GM18505 (cell line): Measurements from ENCODE around the gene CALHM6.

Experiments used
- ATAC-seq: cut with Tn5 transposase; IDR thresholded peaks from one replicate; pipeline ENCODE4 v1.9.1; 2021; ENCODE audit not compliant: unreplicated experiment
- POLR2A ChIP-seq: IDR thresholded peaks from 4 replicates; pipeline ENCODE4 v1.6.1; 2011; ENCODE audit warnings: borderline replicate concordance; ENCODE audit not compliant: insufficient read depth, insufficient read length; ENCODE audit errors: extremely low read depth

The CALHM6 gene

GRCh38 chr6:116507324-116507723 lies 46.1 kb downstream of the CALHM6 start:
- no peak for ATAC-seq
- TF ChIP-seq POLR2A, result no peak

- TF ChIP-seq POLR2A, result no peak
- ATAC-seq, result no peak
These were observed 47.4 kb downstream of the CALHM6 start for GRCh38 chr6:116508527-116508926.

- no peak for TF ChIP-seq POLR2A
- ATAC-seq, result no peak
These were observed 50.4 kb downstream of the CALHM6 start, which contains the start of gene CALHM5 for GRCh38 chr6:116511424-116512110. Gene CALHM5 (plus strand): TSS chr6:116511639. CDS start chr6:116511697, 58 bp downstream.

GRCh38 chr6:116512111-116512559 lies 51.0 kb downstream of the CALHM6 start:
- TF ChIP-seq POLR2A, result no peak
- peak; percentile 94 for ATAC-seq

GRCh38 chr6:116512734-116513133 lies 51.6 kb downstream of the CALHM6 start:
- ATAC-seq, result no peak
- no peak for TF ChIP-seq POLR2A
